NCI-H187 (cell line): ENCODE measurements around the gene PRXL2B.

Source experiments
- DNase-seq, 2 experiments: peaks; one replicate each; lab custom pipeline; 2025; lab: John Stamatoyannopoulos, UW

PRXL2B gene

GRCh38 chr1:2587071-2587859 is 688 bp downstream of the PRXL2B start:
- no peak for DNase-seq

GRCh38 chr1:2587860-2588571 is 1.4 kb downstream of the PRXL2B start:
- no peak for DNase-seq

GRCh38 chr1:2588661-2589430 is 2.3 kb downstream of the PRXL2B start:
- no peak for DNase-seq

- DNase-seq = no peak
Measured at GRCh38 chr1:2589431-2590232, 3.1 kb downstream of the PRXL2B start.

- DNase-seq = no peak
Measured at GRCh38 chr1:2590233-2591141, 3.9 kb downstream of the PRXL2B start.

- DNase-seq = no peak
Measured at GRCh38 chr1:2591233-2591580, 4.6 kb downstream of the PRXL2B start.

GRCh38 chr1:2591581-2592261 is 5.1 kb downstream of the PRXL2B start:
- no peak for DNase-seq

- no peak for DNase-seq
Measured at GRCh38 chr1:2592672-2593071, 6.1 kb downstream of the PRXL2B start.

GRCh38 chr1:2593251-2593878 is 6.8 kb downstream of the PRXL2B start:
- DNase-seq = no peak

GRCh38 chr1:2594001-2594640 is 7.5 kb downstream of the PRXL2B start:
- no peak for DNase-seq

- DNase-seq = no peak
Measured at GRCh38 chr1:2594641-2595131, 8.1 kb downstream of the PRXL2B start.

- DNase-seq = no peak
Measured at GRCh38 chr1:2595261-2595811, 8.8 kb downstream of the PRXL2B start.

GRCh38 chr1:2595812-2596529 is 9.4 kb downstream of the PRXL2B start:
- no peak for DNase-seq

GRCh38 chr1:2596530-2597333 is 10.2 kb downstream of the PRXL2B start:
- no peak for DNase-seq

GRCh38 chr1:2597441-2598328 is 11.1 kb downstream of the PRXL2B start:
- DNase-seq = no peak

GRCh38 chr1:2598329-2598931 is 11.9 kb downstream of the PRXL2B start:
- DNase-seq = no peak
